SHP77 treated with DMSO at 0.1 percent for 48 hours (cell line): ENCODE results near the gene SPOCK1.

Source experiments
- DNase-seq: peaks from one replicate; lab custom pipeline; 2025; lab: John Stamatoyannopoulos, UW

The SPOCK1 gene

GRCh38 chr5:137492331-137492730, 6.8 kb downstream of the SPOCK1 start:
- no peak for DNase-seq

DNA sequence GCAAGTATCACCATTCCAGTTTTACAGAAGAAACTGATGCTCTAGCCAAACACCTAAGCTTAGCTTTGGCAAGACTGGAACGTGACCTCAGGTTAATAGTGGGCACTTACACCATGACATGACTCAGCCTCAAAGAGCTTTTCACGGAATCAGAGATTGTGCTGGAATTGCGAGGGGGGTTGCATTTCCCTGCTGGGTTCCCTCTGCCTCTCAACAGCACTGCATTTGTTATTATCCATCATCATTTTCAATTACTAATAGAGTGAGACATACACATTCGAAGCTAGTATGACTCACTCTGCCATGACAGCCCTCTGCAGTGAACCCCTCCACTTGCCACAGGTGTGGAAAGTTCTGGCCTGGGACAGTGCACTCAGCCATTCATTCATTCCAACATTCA, 8.0 kb downstream of the SPOCK1 start:
- no peak for DNase-seq

GRCh38 chr5:137490591-137490990, 8.5 kb downstream of the SPOCK1 start:
- no peak for DNase-seq

DNA sequence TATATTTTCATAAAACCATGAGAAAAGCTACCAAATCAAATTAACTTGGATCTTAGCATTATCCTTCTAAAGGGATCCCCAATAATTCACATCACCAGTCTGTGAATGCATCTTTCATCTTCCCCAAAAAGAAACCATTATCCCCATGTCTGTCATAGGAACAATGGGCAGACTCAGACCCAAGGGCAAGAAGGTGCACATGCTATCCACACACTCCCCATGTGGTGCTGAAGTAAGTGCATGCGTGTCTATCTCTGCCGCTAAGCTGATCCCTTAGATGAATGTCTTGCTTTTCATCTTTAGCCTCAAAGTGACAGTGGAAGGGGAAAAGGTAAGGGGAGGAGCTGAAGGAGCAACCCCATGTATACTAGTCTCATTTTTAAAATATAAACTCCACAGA, 10.2 kb downstream of the SPOCK1 start:
- DNase-seq = no peak

DNA sequence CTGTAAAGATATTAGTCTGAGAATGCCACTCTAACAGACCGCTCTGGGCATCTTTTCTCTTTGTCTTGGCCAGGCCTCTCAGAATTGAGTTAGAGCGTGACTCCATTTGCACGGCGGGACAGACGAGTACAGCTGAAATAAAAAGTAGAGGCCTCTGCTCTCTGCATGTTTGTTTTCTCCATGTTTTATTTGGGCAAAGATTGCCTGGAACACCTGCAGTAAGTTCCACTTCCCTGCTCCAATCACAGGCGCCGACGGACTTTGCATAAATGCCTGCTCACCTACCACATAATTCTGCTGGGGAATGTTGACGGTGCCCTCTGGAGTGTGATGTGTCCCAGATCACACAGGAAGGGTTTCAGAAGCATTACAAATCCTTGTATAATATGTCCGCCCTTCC, 10.6 kb downstream of the SPOCK1 start:
- no peak for DNase-seq

DNA sequence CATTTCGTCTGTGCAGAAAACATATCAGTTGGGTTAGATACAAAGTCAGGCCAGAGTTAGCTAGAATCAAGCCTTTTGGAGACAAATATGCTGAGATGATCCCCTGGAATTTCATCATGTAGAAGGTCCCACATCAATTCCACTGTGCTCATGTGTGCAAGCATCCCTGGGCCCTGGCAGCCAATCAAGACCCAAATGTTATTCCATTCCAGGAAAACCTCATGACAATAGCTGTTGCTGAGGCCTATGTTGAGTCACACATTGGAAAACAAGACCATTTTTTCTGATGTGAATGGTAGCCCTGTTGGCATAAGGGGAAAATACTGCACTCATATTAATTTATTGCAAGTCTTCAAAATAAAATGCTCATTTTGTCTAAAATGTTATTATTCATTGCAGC, 11.5 kb downstream of the SPOCK1 start:
- no peak for DNase-seq

GRCh38 chr5:137486707-137487106, 12.4 kb downstream of the SPOCK1 start:
- DNase-seq = no peak

- DNase-seq = no peak
These were observed 17.5 kb downstream of the SPOCK1 start for GRCh38 chr5:137481596-137481995.

GRCh38 chr5:137478043-137478442, 21.1 kb downstream of the SPOCK1 start:
- DNase-seq = no peak

DNA sequence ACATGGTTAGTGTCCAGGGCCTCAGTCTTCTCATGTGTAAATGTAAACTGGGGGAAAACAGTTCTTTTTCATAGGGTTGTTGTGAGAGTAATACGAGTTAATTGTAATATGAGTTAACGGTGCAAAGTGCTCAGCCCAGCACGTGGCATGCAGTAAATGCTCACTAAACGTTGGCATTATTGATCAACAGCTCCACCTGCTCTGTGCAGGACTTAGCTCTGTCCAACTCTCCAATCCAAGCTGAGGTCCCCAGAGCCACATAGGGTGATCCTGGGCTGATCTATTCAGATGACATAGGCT, 28.3 kb downstream of the SPOCK1 start:
- DNase-seq = no peak

DNA sequence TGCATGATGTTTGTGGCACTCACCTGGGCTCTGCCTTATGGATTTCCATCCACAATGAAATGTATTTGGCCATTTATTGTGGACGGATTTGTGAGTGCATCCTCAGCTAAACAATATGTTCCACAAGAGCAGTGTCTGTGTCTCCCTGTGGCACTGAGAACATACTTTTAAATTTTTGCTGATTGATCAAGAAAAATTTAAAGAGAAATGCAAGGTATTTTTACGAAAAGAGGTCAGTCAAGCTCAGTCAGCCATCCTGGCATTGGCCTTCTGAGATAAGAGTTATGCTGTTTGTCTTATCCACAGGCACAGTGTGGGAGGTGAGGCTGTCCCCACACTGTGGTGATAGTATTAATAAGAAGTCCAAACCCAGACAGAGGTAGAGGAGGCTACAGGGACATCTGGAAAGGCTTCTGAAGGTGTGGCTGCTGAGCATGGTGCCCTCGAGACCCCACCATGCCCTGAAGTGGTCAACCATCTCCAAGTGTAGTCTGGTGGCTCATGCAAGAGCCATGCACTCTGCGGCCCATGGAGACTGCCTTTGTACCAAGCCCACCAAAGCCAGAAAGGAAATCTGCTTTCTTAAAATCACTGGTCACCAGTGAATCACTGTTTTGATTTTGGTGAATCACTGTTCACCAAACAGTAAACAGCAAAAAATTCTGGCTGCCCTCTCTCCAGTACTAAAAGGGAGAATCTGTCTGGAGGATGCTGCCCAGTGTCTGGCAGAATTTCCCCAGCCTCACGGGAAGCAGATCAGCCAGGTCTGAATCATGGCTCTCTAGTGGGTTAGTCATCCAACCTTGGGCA, 28.8 kb downstream of the SPOCK1 start:
- no peak for DNase-seq

DNA sequence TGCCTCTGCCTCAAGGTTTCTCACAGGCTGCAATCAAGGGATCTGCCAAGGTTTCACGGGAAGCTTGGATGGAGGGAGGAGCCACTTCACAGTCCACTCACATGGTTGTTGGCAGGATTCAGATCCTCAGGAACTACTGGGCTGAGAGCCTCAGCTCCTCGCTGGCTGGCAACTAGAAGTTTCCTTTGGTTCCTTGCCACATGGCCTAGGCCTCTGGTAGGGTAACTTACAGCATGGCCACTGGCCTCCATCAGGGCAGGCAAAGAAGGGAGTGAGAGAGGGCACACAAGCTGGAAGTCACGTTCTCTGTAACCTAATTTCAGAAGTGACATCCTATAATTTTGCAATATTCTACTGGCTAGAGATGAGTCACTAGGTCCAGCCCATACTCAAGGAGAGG, 32.2 kb downstream of the SPOCK1 start:
- DNase-seq = no peak

- DNase-seq = no peak
These were observed 33.2 kb downstream of the SPOCK1 start for GRCh38 chr5:137465930-137466329.

DNA sequence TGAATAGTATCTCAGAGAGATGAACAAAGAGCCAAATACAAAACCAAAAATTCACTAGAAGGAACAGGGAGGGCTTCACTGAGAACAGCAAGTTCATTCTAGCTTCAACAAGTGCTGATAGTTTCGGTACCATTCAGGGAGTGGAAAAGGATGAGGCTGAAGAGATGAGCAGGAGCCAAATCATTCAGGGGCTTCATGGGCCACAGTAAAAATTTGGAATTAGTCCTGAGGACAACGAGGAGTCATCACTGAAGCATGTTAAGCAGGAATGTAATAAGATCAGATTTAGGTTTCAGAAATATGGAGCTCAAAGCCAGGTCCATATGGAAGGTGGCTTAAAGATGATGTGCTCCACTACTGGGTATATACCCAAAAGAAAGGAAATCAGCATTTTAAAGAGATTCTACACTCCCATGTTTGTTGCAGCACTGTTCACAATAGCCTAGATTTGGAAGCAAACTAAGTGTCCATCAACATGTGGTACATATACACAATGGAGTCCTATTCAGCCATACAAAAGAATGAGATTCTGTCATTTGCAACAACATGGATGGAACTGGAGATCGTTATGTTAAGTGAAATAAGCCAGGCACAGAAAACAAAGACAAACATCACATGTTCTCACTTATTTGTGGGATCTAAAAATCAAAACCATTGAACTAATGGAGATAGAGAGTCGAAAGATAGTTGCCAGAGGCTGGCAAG, 36.2 kb downstream of the SPOCK1 start:
- no peak for DNase-seq

DNA sequence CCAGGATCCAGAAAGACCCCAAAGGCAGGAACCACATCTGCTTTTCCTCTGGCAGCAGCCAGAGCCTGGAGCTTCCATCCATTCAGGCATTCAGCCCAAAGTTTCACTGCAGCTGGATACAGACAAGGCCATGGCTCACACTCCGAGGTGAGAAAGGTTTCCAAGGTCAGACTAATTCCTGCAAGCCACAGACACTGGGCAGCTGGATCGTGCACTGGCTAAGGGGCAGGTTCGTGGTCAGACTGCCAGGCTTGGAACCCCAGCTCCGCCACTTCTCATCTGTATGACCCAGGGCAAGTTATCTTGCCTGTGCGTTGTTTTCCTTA, 36.9 kb downstream of the SPOCK1 start:
- DNase-seq = no peak

- DNase-seq = no peak
These were observed 37.5 kb downstream of the SPOCK1 start for GRCh38 chr5:137461391-137462264.

DNA sequence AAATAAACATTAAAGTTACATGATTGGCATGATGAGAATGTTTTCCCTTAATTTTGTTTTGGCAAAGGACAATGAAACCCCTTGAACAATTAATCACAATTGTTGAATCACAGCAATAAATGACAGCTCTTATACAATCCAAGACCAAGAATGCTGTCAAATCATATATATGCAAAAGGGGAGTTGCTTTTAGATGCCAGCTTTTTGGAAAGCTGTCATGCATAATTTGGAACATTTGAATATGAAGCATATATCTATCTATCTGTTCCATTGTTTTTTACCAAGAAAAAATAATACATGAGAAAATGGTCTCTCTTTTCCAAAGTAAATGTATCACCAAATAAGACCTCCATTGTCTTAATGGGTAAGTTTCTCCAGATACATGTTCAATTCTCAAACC, 44.5 kb downstream of the SPOCK1 start:
- no peak for DNase-seq

DNA sequence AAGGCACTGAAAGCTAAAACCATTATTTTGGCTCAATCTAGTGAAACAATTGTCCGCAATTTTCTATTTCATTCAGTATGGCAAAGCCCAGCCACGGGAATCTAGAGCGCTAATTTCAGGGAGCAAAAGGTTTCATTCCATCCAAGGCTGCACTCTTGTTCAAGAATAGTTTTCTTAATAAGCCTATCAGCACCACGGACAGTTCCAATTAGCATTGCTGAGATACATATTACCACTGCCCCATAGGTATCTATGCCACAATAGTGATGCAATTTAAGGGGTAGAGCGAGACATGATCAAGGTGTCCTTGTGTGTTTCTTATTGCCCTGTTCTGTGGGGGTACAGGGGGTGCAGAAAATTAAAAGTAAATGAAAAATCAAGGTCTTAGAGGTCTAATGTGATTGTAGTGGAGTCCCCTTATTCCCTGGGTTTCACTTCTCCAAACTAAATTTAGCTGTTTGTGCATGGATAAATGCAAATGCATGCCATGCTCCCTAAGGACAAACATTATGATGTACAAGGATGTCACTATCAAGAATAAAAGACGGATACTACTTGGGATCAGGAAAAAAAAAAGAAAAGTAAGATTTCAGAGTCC, 45.5 kb downstream of the SPOCK1 start:
- DNase-seq = no peak

DNA sequence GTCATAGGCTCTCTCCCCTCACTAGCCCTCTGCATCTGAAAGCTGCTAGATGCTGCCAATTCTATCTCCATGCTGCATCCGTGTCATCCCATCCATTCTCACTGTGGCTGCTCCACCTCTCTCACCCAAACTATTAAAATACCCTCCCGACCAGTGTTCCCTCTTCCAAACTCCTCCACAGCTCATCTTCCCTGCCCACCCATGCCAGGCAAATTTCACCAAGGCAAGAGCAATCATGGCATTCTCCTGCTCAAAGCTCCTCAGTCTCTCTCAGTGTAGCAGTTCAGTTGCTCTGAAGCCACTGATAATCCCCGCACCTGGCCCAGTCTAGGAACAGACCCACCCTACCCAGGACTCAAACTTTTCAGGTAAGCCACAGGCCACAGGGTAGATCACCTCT, 48.4 kb downstream of the SPOCK1 start:
- DNase-seq = no peak

GRCh38 chr5:137448868-137449267, 50.3 kb downstream of the SPOCK1 start:
- DNase-seq = no peak

GRCh38 chr5:137446615-137447014, 52.5 kb downstream of the SPOCK1 start:
- DNase-seq = no peak

- DNase-seq = no peak
These were observed 53.0 kb downstream of the SPOCK1 start for GRCh38 chr5:137446151-137446550.

GRCh38 chr5:137442660-137443059, 56.5 kb downstream of the SPOCK1 start:
- DNase-seq = no peak
